SK-N-SH (cell line): ENCODE measurements around the gene PDZD8. TPM values are rescaled to one million over a fixed set of nuclear protein-coding genes. Genes with fewer than 3 reads are reported as not detected.

Experiments used
- CTCF ChIA-PET: fragments of 300-600, 350-600 bp; formaldehyde crosslinking; extraction: SDS; loops from one replicate; lab custom pipeline; 2021; lab: Yijun Ruan, JAX
- POLR2A ChIA-PET: fragments of 350-600 bp; sonication (Branson Sonifier 250); formaldehyde crosslinking; extraction: SDS; loops from one replicate; lab custom pipeline; 2020; ENCODE audit warnings: antibody characterized with exemption, inconsistent platforms; lab: Yijun Ruan, JAX
- DNase-seq: peaks from one replicate; pipeline ENCODE4 v3.0.0; 2012
- H2AFZ ChIP-seq: fragments of 200-600 bp; sonication (generic); 2 replicates; pipeline ENCODE4 v1.8.1; 2016; ENCODE audit warnings: antibody characterized with exemption, mild to moderate bottlenecking, low read depth
- H3F3A ChIP-seq: fragments of 200-600 bp; sonication (generic); replicated peaks from 2 replicates; pipeline ENCODE3; 2016; ENCODE audit warnings: antibody characterized with exemption, mild to moderate bottlenecking; ENCODE audit not compliant: insufficient read depth
- H3K27ac ChIP-seq, 2 experiments: fragments of 200-500 bp in 1 of 2; fragments of 200-600 bp in 1 of 2; sonication (Bioruptor generic) in 1 of 2; sonication (generic), shearing (Covaris generic) in 1 of 2; 2 replicates each; pipeline versions ENCODE4 v1.5.1 to v1.6.1; 2014 to 2016; ENCODE audit warnings: low read depth in 2 of 2, inconsistent platforms in 1 of 2, low read length in 1 of 2, mild to moderate bottlenecking in 1 of 2, mixed read lengths in 1 of 2
- H3K27me3 ChIP-seq: fragments of 200-600 bp; sonication (generic), shearing (Covaris generic); 2 replicates; pipeline ENCODE4 v1.6.1; 2016; ENCODE audit warnings: mixed run types; ENCODE audit not compliant: insufficient read depth
- H3K36me3 ChIP-seq, 2 experiments: fragments of 200-500 bp in 1 of 2; fragments of 200-600 bp in 1 of 2; sonication (Bioruptor generic) in 1 of 2; sonication (generic) in 1 of 2; replicated peaks in 1 of 2; 2 replicates each; pipeline versions ENCODE3 to v1.5.1; 2014 to 2016; ENCODE audit warnings: low read length in 1 of 2, mild to moderate bottlenecking in 1 of 2; ENCODE audit not compliant: insufficient read depth in 2 of 2, control insufficient read depth in 1 of 2
- H3K4me1 ChIP-seq, 2 experiments: fragments of 200-500 bp in 1 of 2; fragments of 200-600 bp in 1 of 2; sonication (Bioruptor generic) in 1 of 2; sonication (generic), shearing (Covaris generic) in 1 of 2; 2 replicates each; pipeline versions ENCODE4 v1.5.1 to v1.6.1; 2014 to 2016; ENCODE audit warnings: low read depth in 1 of 2, low read length in 1 of 2, mixed run types in 1 of 2; ENCODE audit not compliant: insufficient read depth in 2 of 2, control insufficient read depth in 1 of 2
- H3K4me2 ChIP-seq: fragments of 200-600 bp; sonication (generic), shearing (Covaris generic); 2 replicates; pipeline ENCODE4 v1.6.1; 2017; ENCODE audit warnings: mixed run types
- H3K4me3 ChIP-seq, 2 experiments: fragments of 200-500 bp in 1 of 2; fragments of 200-600 bp in 1 of 2; sonication (Bioruptor generic) in 1 of 2; sonication (generic), shearing (Covaris generic) in 1 of 2; 2 replicates each; pipeline versions ENCODE4 v1.5.1 to v1.8.1; 2014 to 2016; ENCODE audit warnings: low read depth in 2 of 2, inconsistent platforms in 1 of 2, low read length in 1 of 2, mild to moderate bottlenecking in 1 of 2, mixed read lengths in 1 of 2, moderate library complexity in 1 of 2
- H3K79me2 ChIP-seq: fragments of 200-600 bp; sonication (generic); 2 replicates; pipeline ENCODE4 v1.8.1; 2017; ENCODE audit warnings: mild to moderate bottlenecking; ENCODE audit not compliant: insufficient read depth
- H3K9ac ChIP-seq: fragments of 200-600 bp; sonication (generic); 2 replicates; pipeline ENCODE4 v1.6.1; 2017; ENCODE audit warnings: mixed run types
- H3K9me2 ChIP-seq: fragments of 200-600 bp; sonication (generic); 2 replicates; pipeline ENCODE4 v1.6.1; 2017; ENCODE audit warnings: mixed run types
- H3K9me3 ChIP-seq: fragments of 200-600 bp; sonication (generic); 2 replicates; pipeline ENCODE4 v1.6.1; 2017; ENCODE audit warnings: mixed run types, mild to moderate bottlenecking, moderate library complexity
- H4K20me1 ChIP-seq: fragments of 200-600 bp; sonication (generic); 2 replicates; pipeline ENCODE4 v1.6.1; 2017; ENCODE audit warnings: mild to moderate bottlenecking, mixed run types; ENCODE audit not compliant: insufficient read depth
- EP300 ChIP-seq, 2 experiments: IDR thresholded peaks; 2 replicates each; pipeline versions ENCODE4 v1.4.0 to v1.6.1; 2012; ENCODE audit warnings: borderline replicate concordance in 1 of 2, low read depth in 1 of 2, low read length in 1 of 2
- FOSL2 ChIP-seq: IDR thresholded peaks from 2 replicates; pipeline ENCODE4 v1.4.0; 2012; ENCODE audit warnings: low read depth, mild to moderate bottlenecking, moderate library complexity, borderline replicate concordance
- FOXJ3 ChIP-seq: sonication (generic); formaldehyde crosslinking; IDR thresholded peaks from 2 replicates; pipeline ENCODE4 v1.5.1; 2020; ENCODE audit warnings: mild to moderate bottlenecking, missing genetic modification reagents
- GABPA ChIP-seq: IDR thresholded peaks from 2 replicates; pipeline ENCODE4 v1.4.0; 2012; ENCODE audit warnings: low read depth, mild to moderate bottlenecking
- GATA2 ChIP-seq: sonication (generic); formaldehyde crosslinking; IDR thresholded peaks from 2 replicates; pipeline ENCODE4 v1.5.0; 2020; ENCODE audit warnings: mild to moderate bottlenecking, missing genetic modification reagents
- JUND ChIP-seq: IDR thresholded peaks from 2 replicates; pipeline ENCODE4 v1.4.0; 2012
- MXI1 ChIP-seq: IDR thresholded peaks from 2 replicates; pipeline ENCODE4 v1.6.1; 2012; ENCODE audit warnings: mild to moderate bottlenecking, low read depth, low read length, improper control_type of control experiment
- POLR2AphosphoS5 ChIP-seq: IDR thresholded peaks from 2 replicates; pipeline ENCODE4 v1.6.1; 2012; ENCODE audit warnings: low read depth, low read length
- RAD21 ChIP-seq: IDR thresholded peaks from 2 replicates; pipeline ENCODE4 v1.6.1; 2012; ENCODE audit warnings: mild to moderate bottlenecking, low read length
- RFX5 ChIP-seq: IDR thresholded peaks from 2 replicates; pipeline ENCODE4 v1.6.1; 2012; ENCODE audit warnings: mild to moderate bottlenecking, improper control_type of control experiment, low read length
- SMC3 ChIP-seq: IDR thresholded peaks from 2 replicates; pipeline ENCODE4 v1.6.1; 2012; ENCODE audit warnings: low read depth, low read length, improper control_type of control experiment
- polyA plus RNA-seq, 3 experiments: library from polyadenylated mRNA; depleted of rRNA; stranded (reverse); fragments of >200 nt; gene quantifications; 2 replicates each; pipeline ENCODE4 v1.2.3, GENCODE V29; 2012
- TF ChIP-seq, protein P1 (sequence below): fragments of 200-600 bp; sonication (generic); IDR thresholded peaks from 2 replicates; pipeline ENCODE4 v1.6.1; 2017; ENCODE audit warnings: antibody characterized with exemption, mild to moderate bottlenecking, moderate library complexity

PDZD8 gene
- polyA plus RNA-seq, 1 of the 3 experiments (the other 2 are of a cell fraction), result 6.6 TPM

DNA sequence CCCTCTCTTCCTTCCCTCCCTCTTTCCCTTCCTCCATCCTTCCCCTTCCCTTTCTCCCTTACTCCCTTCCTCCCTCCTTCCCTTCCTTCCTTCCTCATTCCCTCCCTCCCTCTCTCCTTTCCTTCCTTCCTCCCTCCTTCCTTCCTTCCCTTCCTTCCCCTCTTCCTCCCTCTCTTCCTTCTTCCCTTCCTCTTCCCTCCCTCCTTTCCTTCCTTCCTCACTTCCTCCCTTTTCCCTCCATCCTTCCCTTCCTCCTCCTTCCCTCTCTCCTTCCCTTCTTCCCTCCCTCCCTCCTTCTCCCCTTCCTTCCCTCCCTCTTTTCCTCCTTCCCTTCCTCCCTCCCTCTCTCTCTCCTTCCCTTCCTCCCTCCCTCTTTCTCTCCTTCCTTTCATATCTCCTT, 147.0 kb downstream of the PDZD8 start:
- Histone ChIP-seq H3K9me2 (no peaks in the 10 kb centered on the region), H3K9me3 (no peaks in the 10 kb centered on the region), H3F3A (no peaks in the 10 kb centered on the region), H2AFZ (no peak overlapping the region), H3K27me3 (peaks cover 5% of the 10 kb centered on the region; the same call in 1 of the 2 replicates), H3K4me1 (no peaks in the 10 kb centered on the region; a peak in 1 of 4 replicates), H3K9ac (no peak overlapping the region), H3K27ac (no peak overlapping the region), H3K79me2 (no peaks in the 10 kb centered on the region), H4K20me1 (no peaks in the 10 kb centered on the region), H3K36me3 (no peaks in the 10 kb centered on the region), H3K4me3 (no peak overlapping the region), H3K4me2 (no peak overlapping the region)
- ChIA-PET POLR2A (no interaction called here), CTCF (interaction anchor here (1.0 to 14.2 kb wide), 6 partner anchors 12 to 105 kb away, joined by 3 to 534 read pairs (median 8); partner anchors contain the start of gene SLC18A2)
- no peak for TF ChIP-seq RAD21
- no peak for TF ChIP-seq EP300 (IDR thresholded peaks at IDR 0.05; ENCODE audit: borderline replicate concordance in 1 of 2, low read depth in 1 of 2, low read length in 1 of 2)
- no peak for TF ChIP-seq FOXJ3 (CRISPR knock-in tag)
- TF ChIP-seq JUND, result no peak
- TF ChIP-seq, protein P1, sequence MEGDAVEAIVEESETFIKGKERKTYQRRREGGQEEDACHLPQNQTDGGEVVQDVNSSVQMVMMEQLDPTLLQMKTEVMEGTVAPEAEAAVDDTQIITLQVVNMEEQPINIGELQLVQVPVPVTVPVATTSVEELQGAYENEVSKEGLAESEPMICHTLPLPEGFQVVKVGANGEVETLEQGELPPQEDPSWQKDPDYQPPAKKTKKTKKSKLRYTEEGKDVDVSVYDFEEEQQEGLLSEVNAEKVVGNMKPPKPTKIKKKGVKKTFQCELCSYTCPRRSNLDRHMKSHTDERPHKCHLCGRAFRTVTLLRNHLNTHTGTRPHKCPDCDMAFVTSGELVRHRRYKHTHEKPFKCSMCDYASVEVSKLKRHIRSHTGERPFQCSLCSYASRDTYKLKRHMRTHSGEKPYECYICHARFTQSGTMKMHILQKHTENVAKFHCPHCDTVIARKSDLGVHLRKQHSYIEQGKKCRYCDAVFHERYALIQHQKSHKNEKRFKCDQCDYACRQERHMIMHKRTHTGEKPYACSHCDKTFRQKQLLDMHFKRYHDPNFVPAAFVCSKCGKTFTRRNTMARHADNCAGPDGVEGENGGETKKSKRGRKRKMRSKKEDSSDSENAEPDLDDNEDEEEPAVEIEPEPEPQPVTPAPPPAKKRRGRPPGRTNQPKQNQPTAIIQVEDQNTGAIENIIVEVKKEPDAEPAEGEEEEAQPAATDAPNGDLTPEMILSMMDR, result no peak
- TF ChIP-seq GATA2 (CRISPR knock-in tag), result no peak
- TF ChIP-seq RFX5, result no peak
- no peak for TF ChIP-seq POLR2AphosphoS5
- no peak for TF ChIP-seq GABPA
- no peak for TF ChIP-seq MXI1
- TF ChIP-seq SMC3, result no peak
- no peak for TF ChIP-seq FOSL2
- DNase-seq, result no peak

Other genes starting within 250 kb of the PDZD8 start
- gene VAX1, start 237.2 kb downstream of the PDZD8 start, polyA plus RNA-seq (2012; rRNA removed), result not detected in 2 replicates
- gene KCNK18, start 178.0 kb downstream of the PDZD8 start, polyA plus RNA-seq (2012; rRNA removed), result not detected in 2 replicates
- gene SLC18A2, start 134.3 kb downstream of the PDZD8 start, polyA plus RNA-seq (2012; rRNA removed), result 0.02 TPM in 1 of 2 replicates, not detected in the other
- not detected in 2 replicates for gene EMX2, start 167.3 kb upstream of the PDZD8 start, polyA plus RNA-seq (2012; rRNA removed)